Keratinocyte (primary cell): Measurements from ENCODE around the gene RPH3AL.

Experiments used
- EZH2 ChIP-seq: IDR thresholded peaks from one replicate; pipeline ENCODE4 v1.6.1; 2012; ENCODE audit warnings: inconsistent platforms, mild to moderate bottlenecking, low read length, moderate library complexity
- TF ChIP-seq, protein P1 (sequence below), 3 experiments: IDR thresholded peaks in 1 of 3; conservative IDR thresholded peaks in 1 of 3; optimal IDR thresholded peaks in 1 of 3; 2 replicates in 2 of 3; 3 replicates in 1 of 3; pipeline versions ENCODE3 to v1.5.1; 2011; ENCODE audit warnings: low read length in 3 of 3, mild to moderate bottlenecking in 3 of 3, moderate library complexity in 2 of 3, control low read depth in 1 of 3, inconsistent platforms in 1 of 3; ENCODE audit not compliant: insufficient read depth in 2 of 3; ENCODE audit errors: extremely low read depth in 1 of 3

DNA sequence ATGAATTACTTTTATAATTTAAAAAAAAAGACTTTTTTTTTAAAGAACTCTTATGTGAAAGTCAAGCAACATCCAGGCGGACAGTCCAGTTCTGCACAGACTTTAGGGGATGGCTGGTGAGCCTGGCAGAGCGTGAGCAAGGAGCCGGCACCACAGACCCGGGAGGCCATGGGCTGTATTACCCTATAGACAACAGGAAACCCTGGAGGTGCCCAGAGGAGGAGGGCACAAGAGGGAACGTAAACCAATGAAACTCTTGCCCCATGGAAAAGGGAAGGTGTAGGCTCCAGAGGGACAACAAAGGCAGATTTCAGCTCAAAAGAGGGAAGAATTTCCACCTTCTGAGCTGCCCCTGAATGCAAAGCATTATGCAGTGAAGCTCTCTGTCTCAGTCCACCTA is 25.5 kb upstream of the RPH3AL start:
- TF ChIP-seq, protein P1, sequence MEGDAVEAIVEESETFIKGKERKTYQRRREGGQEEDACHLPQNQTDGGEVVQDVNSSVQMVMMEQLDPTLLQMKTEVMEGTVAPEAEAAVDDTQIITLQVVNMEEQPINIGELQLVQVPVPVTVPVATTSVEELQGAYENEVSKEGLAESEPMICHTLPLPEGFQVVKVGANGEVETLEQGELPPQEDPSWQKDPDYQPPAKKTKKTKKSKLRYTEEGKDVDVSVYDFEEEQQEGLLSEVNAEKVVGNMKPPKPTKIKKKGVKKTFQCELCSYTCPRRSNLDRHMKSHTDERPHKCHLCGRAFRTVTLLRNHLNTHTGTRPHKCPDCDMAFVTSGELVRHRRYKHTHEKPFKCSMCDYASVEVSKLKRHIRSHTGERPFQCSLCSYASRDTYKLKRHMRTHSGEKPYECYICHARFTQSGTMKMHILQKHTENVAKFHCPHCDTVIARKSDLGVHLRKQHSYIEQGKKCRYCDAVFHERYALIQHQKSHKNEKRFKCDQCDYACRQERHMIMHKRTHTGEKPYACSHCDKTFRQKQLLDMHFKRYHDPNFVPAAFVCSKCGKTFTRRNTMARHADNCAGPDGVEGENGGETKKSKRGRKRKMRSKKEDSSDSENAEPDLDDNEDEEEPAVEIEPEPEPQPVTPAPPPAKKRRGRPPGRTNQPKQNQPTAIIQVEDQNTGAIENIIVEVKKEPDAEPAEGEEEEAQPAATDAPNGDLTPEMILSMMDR (optimal IDR thresholded peaks at IDR 0.05 in 1 of 3, IDR thresholded peaks at IDR 0.05 in 1 of 3, conservative IDR thresholded peaks at IDR 0.05 in 1 of 3; ENCODE audit: extremely low read depth in 1 of 3, insufficient read depth in 2 of 3, low read length in 3 of 3), result no peak
- no peak for TF ChIP-seq EZH2
